NCI-H524 (cell line): ENCODE results near the gene KCNMA1.

ENCODE experiments used
- DNase-seq, 2 experiments: peaks; one replicate each; lab custom pipeline; 2025; lab: John Stamatoyannopoulos, UW

Gene KCNMA1

DNA sequence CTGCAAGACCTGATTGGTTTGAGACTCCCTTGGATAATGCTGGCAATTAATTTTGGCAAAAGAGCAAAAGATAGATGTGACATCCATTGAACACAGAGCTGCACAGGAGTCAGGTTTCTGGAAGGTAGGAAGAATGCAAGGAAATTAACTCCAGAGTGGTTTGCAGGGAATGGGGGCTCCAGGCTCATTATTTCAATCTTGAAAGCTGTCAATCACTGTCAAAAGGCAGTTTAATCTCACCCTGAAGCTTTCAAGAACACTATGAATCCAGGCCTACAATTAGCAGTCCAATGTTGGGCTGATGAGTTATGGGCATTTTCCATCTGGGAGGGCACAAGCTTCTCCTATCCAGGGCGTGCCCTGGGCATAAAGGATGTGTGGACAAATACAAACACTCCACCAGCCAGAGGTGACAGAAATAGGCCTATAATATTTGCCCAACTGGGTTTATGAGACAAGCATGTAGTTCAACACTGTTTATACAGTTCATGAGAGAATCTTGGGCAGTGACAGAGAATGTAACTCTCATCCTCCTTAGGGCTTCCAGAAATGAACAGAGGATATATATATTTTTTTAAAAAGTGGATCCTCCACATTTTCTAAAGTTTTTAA, 80.5 kb downstream of the KCNMA1 start:
- no peak for DNase-seq

GRCh38 chr10:77555591-77556212, 81.9 kb downstream of the KCNMA1 start:
- no peak for DNase-seq

GRCh38 chr10:77554996-77555397, 82.6 kb downstream of the KCNMA1 start:
- DNase-seq, result no peak

GRCh38 chr10:77553966-77554365, 83.6 kb downstream of the KCNMA1 start:
- no peak for DNase-seq

DNA sequence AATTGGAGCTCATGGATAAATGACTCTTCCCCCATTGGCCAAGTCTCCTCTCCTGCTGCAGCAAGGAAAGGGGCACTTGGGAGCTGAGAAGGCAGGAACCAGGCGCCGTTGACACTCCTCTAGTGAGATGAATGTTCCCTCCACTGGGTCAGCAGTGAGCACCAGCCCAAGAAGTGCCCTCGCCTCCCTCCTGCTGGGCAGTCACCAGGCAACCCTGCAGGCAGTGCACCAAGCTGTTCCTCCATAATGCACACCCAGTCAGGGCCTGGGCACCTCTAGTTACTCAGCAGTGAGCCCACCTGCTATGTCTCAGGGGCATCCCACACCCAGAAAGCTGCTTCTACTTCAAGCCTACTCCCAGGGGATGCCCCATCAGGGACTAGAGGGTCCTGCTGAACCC, 84.3 kb downstream of the KCNMA1 start:
- no peak for DNase-seq

GRCh38 chr10:77552252-77552651, 85.4 kb downstream of the KCNMA1 start:
- DNase-seq, result no peak

DNA sequence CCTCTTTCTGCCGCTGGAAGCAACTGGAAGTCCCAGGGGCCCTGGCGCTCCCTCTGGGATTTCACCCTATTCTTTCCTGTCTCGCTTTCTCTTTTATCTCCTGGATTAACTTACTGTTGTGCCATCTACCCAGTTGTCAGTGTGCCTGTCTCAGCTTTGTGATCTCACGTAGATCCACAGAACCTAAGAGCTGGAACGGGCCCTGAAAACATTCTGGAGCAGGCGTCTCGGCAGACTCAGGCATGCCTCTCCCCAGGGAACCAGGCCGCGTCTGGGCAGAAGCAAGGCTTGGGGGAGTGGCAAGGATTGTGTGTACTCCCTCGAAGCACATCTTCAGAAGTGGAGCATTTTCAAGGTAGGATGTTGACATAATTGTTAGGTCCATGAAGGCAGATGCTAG, 87.2 kb downstream of the KCNMA1 start:
- no peak for DNase-seq

GRCh38 chr10:77548671-77549070, 88.9 kb downstream of the KCNMA1 start:
- DNase-seq, result no peak

DNA sequence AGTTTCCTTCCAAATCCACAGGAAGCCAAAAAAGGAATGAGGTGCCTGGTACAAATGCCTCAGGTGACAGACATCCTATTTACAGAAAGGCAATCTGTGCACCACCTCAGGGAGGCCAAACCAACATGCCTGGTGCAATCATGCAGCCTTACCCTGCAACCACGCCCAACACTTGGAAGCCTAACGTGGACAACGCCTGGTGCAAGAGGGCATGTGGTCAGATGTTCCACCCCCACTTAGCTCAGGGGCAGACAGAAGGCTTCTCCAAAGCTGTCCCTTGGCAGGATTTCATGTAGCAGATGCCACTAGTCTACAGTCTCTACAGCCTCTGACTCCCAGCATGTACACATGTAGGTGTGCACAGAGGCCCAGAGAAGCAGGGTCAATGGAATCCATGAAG, 89.5 kb downstream of the KCNMA1 start:
- DNase-seq, result peak in 1 of 2 experiments; percentile 7

DNA sequence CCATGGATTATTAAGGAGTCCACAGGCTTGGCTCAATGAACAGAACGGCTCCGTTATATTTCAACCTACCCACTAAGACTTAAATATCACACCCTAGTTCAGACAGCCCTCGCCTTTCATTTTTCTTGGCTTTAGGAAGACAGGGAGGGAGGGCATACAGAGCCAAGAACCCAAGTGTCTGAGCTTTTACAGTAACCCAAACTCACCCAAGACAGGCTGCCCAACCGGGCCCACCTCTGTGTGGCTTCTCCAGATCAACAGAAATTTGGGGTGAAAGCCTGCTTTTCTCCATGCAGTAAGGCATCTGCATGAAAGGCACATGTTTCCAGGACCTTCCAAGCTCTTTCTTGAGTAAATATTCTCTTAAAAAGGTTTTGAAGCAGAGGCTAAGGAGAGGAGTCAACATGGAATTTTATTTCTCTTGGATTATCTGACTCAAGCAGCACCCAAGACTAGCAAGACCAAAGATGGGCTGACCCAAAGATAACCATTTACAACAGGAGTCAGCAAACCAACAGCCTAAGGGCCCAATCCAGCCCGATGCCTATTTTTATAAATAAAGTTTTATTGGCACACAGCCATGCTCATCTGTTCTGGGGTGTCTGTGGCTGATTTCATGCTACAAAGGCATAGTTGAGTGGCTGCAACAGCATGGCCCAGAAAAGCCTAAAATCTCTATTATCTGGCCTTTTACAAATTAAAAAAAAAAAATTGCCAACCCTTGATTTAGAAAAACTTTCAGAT, 90.1 kb downstream of the KCNMA1 start:
- no peak for DNase-seq

- no peak for DNase-seq
Observed at GRCh38 chr10:77546042-77546441, 91.6 kb downstream of the KCNMA1 start.

DNA sequence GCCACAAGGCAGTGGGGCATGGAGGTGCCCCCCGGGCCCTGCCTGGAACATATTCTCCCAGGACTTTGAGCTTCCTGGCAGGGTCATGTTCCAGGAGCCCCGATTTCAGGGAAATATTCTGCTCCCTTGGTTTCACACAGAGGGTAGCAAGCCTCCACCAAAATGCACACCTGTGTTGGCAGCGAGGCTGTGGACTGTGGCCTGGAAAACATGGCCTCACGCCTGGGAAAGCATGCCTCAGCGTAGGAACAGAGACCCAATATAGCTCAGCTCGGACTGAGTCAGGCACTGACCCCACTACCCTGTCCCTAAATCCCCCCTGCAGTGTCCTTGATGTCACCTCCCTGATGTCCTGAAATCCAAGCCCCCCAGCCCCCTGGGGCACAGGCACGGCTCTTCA, 92.0 kb downstream of the KCNMA1 start:
- DNase-seq, result no peak

DNA sequence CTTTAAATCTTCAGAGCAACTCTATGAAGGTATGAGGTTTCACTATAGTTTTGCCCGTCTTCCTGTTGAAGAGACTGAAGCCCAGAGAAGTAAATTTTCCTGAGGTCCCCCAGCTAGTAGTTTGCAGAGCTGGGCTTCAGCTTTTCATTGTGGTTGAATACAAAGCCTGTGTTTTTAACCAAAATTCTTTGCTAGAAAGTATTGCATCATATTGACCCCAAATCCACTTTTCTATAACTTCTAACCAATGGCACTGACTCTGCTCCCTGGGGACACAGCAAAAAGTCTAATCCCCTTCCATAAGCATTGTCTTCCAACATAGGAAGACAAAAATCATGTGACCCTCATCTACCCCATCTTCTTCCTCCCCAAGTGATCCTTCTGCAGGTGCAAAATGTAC, 93.0 kb downstream of the KCNMA1 start:
- DNase-seq, result no peak

DNA sequence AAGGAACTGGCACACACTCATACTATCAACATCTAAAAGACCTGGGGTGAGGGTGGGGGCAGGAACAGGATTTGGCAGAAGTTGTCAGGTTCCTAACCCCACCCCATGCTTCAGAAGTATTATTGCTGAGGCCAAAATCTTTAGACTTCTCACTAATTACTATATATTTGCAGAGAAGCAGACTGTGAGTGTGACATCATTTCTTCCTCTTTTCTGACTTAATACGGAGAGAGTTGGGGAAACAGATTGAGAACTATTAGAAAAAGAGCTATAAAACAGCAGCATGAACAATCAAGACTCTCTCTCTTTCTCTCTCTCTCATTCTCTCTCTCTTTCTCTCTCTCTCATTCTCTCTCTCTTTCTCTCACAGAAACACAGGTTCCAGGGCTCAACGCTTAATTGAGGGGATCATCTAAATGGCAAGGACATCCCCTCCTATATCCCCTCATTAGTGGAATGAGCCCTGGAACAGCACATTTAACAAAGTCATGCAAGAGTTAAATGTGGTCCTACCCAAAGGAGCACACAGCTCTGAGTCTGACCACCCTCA, 94.8 kb downstream of the KCNMA1 start:
- no peak for DNase-seq

DNA sequence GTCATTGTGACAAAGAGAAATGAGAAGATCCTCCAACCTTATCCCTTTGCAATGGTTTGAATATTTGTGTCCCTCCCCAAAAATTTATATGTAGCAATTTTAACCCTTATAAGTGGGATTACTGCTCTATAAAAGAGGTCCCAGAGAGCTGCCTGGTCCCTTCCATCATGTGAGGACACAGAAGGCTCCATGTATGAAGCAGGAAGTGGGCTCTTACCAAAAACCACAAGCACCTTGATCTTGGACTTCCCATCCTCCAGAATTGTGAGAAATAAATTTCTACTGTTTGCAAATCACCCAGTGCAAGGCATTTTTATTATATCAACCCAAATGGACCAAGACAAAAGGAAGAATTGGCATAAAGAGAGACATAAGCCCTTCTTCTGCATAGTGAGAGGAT, 95.7 kb downstream of the KCNMA1 start:
- DNase-seq, result no peak

- no peak for DNase-seq
Observed at GRCh38 chr10:77541247-77541646, 96.4 kb downstream of the KCNMA1 start.

- DNase-seq, result no peak
Observed at GRCh38 chr10:77539147-77539935, 98.3 kb downstream of the KCNMA1 start.

- no peak for DNase-seq
Observed at GRCh38 chr10:77537720-77538373, 99.8 kb downstream of the KCNMA1 start.

DNA sequence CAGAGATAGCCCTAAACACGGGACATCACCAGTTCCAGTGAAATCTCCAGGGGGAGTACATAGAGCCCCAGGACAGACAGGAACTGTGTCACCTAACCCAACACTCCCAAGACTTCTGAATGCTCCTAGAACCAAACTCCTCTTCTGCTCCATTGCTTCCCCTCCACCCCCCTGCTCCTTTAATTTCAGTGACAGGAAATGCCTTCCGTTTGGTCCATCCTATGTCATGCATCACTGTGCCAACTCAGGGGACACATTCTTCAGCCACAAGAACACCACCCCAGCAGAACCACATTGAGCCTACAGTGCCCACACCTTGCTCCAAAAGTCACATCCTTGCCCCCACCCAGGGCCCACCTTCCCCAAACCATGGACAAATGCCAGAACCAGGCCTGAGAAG, 100.5 kb downstream of the KCNMA1 start:
- DNase-seq, result no peak

DNA sequence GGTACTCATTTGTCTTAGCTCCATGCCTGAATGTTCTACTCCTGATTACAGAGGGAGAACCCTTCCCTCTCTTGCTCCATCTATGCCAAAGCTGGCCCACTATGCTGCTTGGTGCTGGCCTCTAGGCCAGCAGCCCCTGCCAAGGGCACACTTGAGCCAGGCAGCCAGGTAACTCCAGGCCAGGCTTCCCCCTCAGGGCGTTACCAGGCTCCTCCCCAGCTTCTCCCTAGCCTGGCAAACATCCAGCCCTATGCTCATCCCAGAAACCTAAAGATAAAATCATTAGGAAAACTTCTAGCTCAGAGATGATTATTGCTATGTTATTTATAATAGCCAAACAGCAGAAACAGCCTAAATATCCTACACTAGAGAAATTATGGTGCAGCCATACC, 103.7 kb downstream of the KCNMA1 start:
- no peak for DNase-seq

GRCh38 chr10:77533146-77533886, 104.3 kb downstream of the KCNMA1 start:
- no peak for DNase-seq
